WTC11 (cell line): ENCODE results near the gene FRAT2. TPM values are rescaled to one million over a fixed set of nuclear protein-coding genes. Genes with fewer than 3 reads are reported as not detected.

Source experiments
- ATAC-seq: fragments of 200-7000 bp; cut with Tn5 transposase; 2 replicates; pipeline ENCODE4 v1.10.0; 2021; ENCODE audit warnings: mild to moderate bottlenecking, moderate library complexity
- CTCF ChIA-PET: fragments of 300-600 bp; sonication (Branson Sonifier 250); formaldehyde crosslinking; loops from one replicate; lab custom pipeline; 2021; ENCODE audit warnings: antibody characterized with exemption; lab: Charles Lee
- POLR2A ChIA-PET: fragments of 350-600 bp; sonication (Branson Sonifier 250); formaldehyde crosslinking; loops from one replicate; lab custom pipeline; 2021; ENCODE audit warnings: antibody characterized with exemption; lab: Charles Lee
- DNase-seq: peaks from one replicate; pipeline ENCODE4 v3.0.0; 2021; ENCODE audit warnings: low spot score
- H3K27ac Mint-ChIP-seq: 2 replicates; pipeline ENCODE4 v1.8.0; 2021; ENCODE audit warnings: mixed read lengths
- H3K27me3 Mint-ChIP-seq: 2 replicates; pipeline ENCODE4 v1.8.0; 2021; ENCODE audit warnings: low read depth, mild to moderate bottlenecking, moderate library complexity, mixed read lengths
- H3K36me3 Mint-ChIP-seq: 2 replicates; pipeline ENCODE4 v1.8.0; 2021; ENCODE audit warnings: mixed read lengths
- H3K4me1 Mint-ChIP-seq: 2 replicates; pipeline ENCODE4 v1.8.0; 2022; ENCODE audit warnings: mixed read lengths
- H3K4me3 Mint-ChIP-seq: 2 replicates; pipeline ENCODE4 v1.8.0; 2021; ENCODE audit warnings: mild to moderate bottlenecking, moderate library complexity, mixed read lengths
- H3K9me3 Mint-ChIP-seq: 2 replicates; pipeline ENCODE4 v1.8.0; 2021; ENCODE audit warnings: mixed read lengths
- ELF4 ChIP-seq: sonication (generic); formaldehyde crosslinking; IDR thresholded peaks from 2 replicates; pipeline ENCODE4 v1.8.1; 2022; ENCODE audit warnings: low read depth, mild to moderate bottlenecking, moderate library complexity, missing genetic modification reagents
- FOXK1 ChIP-seq: sonication (generic); formaldehyde crosslinking; IDR thresholded peaks from 2 replicates; pipeline ENCODE4 v1.8.0; 2022; ENCODE audit warnings: mild to moderate bottlenecking, moderate library complexity, missing genetic modification reagents
- IRF2 ChIP-seq: sonication (generic); formaldehyde crosslinking; IDR thresholded peaks from 2 replicates; pipeline ENCODE4 v1.8.0; 2022; ENCODE audit warnings: low read depth, missing genetic modification reagents, borderline replicate concordance
- NR1H2 ChIP-seq: sonication (generic); formaldehyde crosslinking; IDR thresholded peaks from 2 replicates; pipeline ENCODE4 v1.9.0; 2021; ENCODE audit warnings: mild to moderate bottlenecking, moderate library complexity, missing genetic modification reagents
- RELA ChIP-seq: sonication (generic); formaldehyde crosslinking; IDR thresholded peaks from 2 replicates; pipeline ENCODE4 v1.8.1; 2022; ENCODE audit warnings: missing genetic modification reagents, mild to moderate bottlenecking, borderline replicate concordance
- SMAD4 ChIP-seq: sonication (generic); formaldehyde crosslinking; IDR thresholded peaks from 2 replicates; pipeline ENCODE4 v1.8.0; 2022; ENCODE audit warnings: mild to moderate bottlenecking, missing genetic modification reagents
- ZBTB21 ChIP-seq: sonication (generic); formaldehyde crosslinking; IDR thresholded peaks from 2 replicates; pipeline ENCODE4 v1.8.1; 2023; ENCODE audit warnings: mild to moderate bottlenecking, missing genetic modification reagents, borderline replicate concordance
- ZNF121 ChIP-seq: sonication (generic); formaldehyde crosslinking; IDR thresholded peaks from 2 replicates; pipeline ENCODE4 v1.8.0; 2023; ENCODE audit warnings: missing genetic modification reagents
- ZNF263 ChIP-seq: sonication (generic); formaldehyde crosslinking; IDR thresholded peaks from 2 replicates; pipeline ENCODE4 v1.8.1; 2022; ENCODE audit warnings: low read depth, mild to moderate bottlenecking, moderate library complexity, missing genetic modification reagents
- total RNA-seq: library from RNA; stranded (reverse); gene quantifications from 3 replicates; pipeline ENCODE4 v1.2.3, GENCODE V29; 2021
- TF ChIP-seq, protein P1 (sequence below): sonication (generic); formaldehyde crosslinking; IDR thresholded peaks from 2 replicates; pipeline ENCODE4 v1.8.0; 2022; ENCODE audit warnings: missing genetic modification reagents
- TF ChIP-seq, protein P2 (sequence below): fragments of 250-450 bp; sonication (Bioruptor Pico); IDR thresholded peaks from 2 replicates; pipeline ENCODE4 v1.9.0; 2021; ENCODE audit warnings: moderate library complexity, mild to moderate bottlenecking, inconsistent platforms, borderline replicate concordance
- TF ChIP-seq, protein P3 (sequence below): sonication (generic); formaldehyde crosslinking; IDR thresholded peaks from 2 replicates; pipeline ENCODE4 v1.8.0; 2022; ENCODE audit warnings: mild to moderate bottlenecking, missing genetic modification reagents
- TF ChIP-seq, protein P4 (sequence below): sonication (generic); formaldehyde crosslinking; conservative IDR thresholded peaks from 2 replicates; pipeline ENCODE4 v1.8.1; 2023; ENCODE audit warnings: mild to moderate bottlenecking, low read depth, missing genetic modification reagents, moderate library complexity
- TF ChIP-seq, protein P5 (sequence below): sonication (generic); formaldehyde crosslinking; IDR thresholded peaks from 2 replicates; pipeline ENCODE4 v1.8.1; 2023; ENCODE audit warnings: mild to moderate bottlenecking, missing genetic modification reagents
- TF ChIP-seq, protein P6 (sequence below): fragments of 250-450 bp; sonication (Bioruptor Pico); IDR thresholded peaks from 2 replicates; pipeline ENCODE4 v1.9.0; 2021; ENCODE audit warnings: mild to moderate bottlenecking
- TF ChIP-seq, protein P7 (sequence below): sonication (generic); formaldehyde crosslinking; IDR thresholded peaks from 2 replicates; pipeline ENCODE4 v1.8.1; 2022; ENCODE audit warnings: mild to moderate bottlenecking, missing genetic modification reagents, moderate library complexity, borderline replicate concordance

Gene FRAT2
- total RNA-seq, 1 experiment from 2014 or later = 48.2 TPM

DNA sequence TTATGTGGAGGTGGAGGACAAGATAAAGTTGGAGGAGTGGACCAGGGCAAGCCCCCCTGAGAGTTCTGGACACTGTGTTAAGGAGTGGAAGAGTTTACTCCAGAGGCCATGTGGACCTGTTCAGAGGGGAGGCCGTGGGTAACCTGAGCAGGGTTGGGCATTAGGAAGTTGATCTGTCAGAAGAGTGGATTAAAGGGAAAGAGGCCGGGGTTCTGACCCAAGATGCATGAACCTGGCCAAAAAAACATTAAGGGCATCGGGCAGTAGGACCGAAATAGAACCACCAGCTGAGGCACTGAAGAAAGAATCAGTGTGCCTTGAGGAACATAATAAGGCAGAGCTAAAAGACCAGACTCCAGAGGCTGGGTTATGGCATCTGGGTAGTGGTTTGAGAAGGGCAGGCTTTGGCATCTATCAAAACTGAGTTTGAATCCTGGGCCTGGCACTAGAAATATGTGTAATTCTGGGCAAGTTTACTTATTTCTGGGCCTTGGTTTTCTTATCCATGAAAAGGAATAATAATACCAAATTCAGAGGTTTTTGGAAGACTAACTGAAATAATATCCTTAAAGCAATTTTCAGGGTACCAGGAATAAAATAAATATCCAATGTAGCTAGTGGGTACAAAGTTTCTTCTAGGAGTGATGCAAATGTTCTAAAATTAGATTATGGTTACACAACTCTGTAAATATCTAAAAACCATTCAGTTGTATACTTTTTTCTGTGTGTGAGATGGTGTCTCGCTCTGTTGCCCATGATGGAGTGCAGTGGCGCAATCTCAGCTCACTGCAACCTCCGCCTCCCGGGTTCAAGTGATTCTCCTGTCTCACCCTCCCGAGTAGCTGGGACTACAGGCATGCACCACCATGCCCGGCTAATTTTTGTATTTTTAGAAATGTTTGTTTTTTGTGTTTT is 26.4 kb downstream of the FRAT2 start:
- peaks cover 10% of the 10 kb centered on the region; the same call in 1 of the 2 replicates for H3K9me3 Mint-ChIP-seq
- ChIA-PET POLR2A (interaction anchor here (0.6 kb wide), 1 partner anchor 298 kb away, joined by 3 read pairs; no protein-coding TSS in a partner anchor), CTCF (interaction anchor here (3.2 kb wide), 1 partner anchor 29 kb away, joined by 8 read pairs; no protein-coding TSS in a partner anchor)
- no peak for TF ChIP-seq NR1H2 (CRISPR knock-in tag)
- no peak for TF ChIP-seq ELF4 (CRISPR knock-in tag)
- TF ChIP-seq IRF2 = no peak
- TF ChIP-seq ZNF121 (CRISPR knock-in tag) = no peak
- no peak for TF ChIP-seq RELA (CRISPR knock-in tag)
- TF ChIP-seq, protein P1, sequence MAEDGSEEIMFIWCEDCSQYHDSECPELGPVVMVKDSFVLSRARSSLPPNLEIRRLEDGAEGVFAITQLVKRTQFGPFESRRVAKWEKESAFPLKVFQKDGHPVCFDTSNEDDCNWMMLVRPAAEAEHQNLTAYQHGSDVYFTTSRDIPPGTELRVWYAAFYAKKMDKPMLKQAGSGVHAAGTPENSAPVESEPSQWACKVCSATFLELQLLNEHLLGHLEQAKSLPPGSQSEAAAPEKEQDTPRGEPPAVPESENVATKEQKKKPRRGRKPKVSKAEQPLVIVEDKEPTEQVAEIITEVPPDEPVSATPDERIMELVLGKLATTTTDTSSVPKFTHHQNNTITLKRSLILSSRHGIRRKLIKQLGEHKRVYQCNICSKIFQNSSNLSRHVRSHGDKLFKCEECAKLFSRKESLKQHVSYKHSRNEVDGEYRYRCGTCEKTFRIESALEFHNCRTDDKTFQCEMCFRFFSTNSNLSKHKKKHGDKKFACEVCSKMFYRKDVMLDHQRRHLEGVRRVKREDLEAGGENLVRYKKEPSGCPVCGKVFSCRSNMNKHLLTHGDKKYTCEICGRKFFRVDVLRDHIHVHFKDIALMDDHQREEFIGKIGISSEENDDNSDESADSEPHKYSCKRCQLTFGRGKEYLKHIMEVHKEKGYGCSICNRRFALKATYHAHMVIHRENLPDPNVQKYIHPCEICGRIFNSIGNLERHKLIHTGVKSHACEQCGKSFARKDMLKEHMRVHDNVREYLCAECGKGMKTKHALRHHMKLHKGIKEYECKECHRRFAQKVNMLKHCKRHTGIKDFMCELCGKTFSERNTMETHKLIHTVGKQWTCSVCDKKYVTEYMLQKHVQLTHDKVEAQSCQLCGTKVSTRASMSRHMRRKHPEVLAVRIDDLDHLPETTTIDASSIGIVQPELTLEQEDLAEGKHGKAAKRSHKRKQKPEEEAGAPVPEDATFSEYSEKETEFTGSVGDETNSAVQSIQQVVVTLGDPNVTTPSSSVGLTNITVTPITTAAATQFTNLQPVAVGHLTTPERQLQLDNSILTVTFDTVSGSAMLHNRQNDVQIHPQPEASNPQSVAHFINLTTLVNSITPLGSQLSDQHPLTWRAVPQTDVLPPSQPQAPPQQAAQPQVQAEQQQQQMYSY (CRISPR knock-in tag) = no peak
- TF ChIP-seq, protein P2, sequence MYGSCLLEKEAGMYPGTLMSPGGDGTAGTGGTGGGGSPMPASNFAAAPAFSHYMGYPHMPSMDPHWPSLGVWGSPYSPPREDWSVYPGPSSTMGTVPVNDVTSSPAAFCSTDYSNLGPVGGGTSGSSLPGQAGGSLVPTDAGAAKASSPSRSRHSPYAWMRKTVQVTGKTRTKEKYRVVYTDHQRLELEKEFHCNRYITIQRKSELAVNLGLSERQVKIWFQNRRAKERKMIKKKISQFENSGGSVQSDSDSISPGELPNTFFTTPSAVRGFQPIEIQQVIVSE (CRISPR knock-in tag) = no peak
- no peak for TF ChIP-seq SMAD4 (CRISPR knock-in tag)
- TF ChIP-seq ZBTB21 (CRISPR knock-in tag) = no peak
- TF ChIP-seq, protein P3, sequence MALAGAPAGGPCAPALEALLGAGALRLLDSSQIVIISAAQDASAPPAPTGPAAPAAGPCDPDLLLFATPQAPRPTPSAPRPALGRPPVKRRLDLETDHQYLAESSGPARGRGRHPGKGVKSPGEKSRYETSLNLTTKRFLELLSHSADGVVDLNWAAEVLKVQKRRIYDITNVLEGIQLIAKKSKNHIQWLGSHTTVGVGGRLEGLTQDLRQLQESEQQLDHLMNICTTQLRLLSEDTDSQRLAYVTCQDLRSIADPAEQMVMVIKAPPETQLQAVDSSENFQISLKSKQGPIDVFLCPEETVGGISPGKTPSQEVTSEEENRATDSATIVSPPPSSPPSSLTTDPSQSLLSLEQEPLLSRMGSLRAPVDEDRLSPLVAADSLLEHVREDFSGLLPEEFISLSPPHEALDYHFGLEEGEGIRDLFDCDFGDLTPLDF (CRISPR knock-in tag) = no peak
- TF ChIP-seq, protein P4, sequence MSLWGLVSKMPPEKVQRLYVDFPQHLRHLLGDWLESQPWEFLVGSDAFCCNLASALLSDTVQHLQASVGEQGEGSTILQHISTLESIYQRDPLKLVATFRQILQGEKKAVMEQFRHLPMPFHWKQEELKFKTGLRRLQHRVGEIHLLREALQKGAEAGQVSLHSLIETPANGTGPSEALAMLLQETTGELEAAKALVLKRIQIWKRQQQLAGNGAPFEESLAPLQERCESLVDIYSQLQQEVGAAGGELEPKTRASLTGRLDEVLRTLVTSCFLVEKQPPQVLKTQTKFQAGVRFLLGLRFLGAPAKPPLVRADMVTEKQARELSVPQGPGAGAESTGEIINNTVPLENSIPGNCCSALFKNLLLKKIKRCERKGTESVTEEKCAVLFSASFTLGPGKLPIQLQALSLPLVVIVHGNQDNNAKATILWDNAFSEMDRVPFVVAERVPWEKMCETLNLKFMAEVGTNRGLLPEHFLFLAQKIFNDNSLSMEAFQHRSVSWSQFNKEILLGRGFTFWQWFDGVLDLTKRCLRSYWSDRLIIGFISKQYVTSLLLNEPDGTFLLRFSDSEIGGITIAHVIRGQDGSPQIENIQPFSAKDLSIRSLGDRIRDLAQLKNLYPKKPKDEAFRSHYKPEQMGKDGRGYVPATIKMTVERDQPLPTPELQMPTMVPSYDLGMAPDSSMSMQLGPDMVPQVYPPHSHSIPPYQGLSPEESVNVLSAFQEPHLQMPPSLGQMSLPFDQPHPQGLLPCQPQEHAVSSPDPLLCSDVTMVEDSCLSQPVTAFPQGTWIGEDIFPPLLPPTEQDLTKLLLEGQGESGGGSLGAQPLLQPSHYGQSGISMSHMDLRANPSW (CRISPR knock-in tag) = no peak
- TF ChIP-seq, protein P5, sequence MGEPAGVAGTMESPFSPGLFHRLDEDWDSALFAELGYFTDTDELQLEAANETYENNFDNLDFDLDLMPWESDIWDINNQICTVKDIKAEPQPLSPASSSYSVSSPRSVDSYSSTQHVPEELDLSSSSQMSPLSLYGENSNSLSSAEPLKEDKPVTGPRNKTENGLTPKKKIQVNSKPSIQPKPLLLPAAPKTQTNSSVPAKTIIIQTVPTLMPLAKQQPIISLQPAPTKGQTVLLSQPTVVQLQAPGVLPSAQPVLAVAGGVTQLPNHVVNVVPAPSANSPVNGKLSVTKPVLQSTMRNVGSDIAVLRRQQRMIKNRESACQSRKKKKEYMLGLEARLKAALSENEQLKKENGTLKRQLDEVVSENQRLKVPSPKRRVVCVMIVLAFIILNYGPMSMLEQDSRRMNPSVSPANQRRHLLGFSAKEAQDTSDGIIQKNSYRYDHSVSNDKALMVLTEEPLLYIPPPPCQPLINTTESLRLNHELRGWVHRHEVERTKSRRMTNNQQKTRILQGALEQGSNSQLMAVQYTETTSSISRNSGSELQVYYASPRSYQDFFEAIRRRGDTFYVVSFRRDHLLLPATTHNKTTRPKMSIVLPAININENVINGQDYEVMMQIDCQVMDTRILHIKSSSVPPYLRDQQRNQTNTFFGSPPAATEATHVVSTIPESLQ (CRISPR knock-in tag) = no peak
- TF ChIP-seq, protein P6, sequence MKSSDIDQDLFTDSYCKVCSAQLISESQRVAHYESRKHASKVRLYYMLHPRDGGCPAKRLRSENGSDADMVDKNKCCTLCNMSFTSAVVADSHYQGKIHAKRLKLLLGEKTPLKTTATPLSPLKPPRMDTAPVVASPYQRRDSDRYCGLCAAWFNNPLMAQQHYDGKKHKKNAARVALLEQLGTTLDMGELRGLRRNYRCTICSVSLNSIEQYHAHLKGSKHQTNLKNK (CRISPR knock-in tag) = no peak
- TF ChIP-seq, protein P7, sequence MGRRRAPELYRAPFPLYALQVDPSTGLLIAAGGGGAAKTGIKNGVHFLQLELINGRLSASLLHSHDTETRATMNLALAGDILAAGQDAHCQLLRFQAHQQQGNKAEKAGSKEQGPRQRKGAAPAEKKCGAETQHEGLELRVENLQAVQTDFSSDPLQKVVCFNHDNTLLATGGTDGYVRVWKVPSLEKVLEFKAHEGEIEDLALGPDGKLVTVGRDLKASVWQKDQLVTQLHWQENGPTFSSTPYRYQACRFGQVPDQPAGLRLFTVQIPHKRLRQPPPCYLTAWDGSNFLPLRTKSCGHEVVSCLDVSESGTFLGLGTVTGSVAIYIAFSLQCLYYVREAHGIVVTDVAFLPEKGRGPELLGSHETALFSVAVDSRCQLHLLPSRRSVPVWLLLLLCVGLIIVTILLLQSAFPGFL (CRISPR knock-in tag) = no peak
- no peak for TF ChIP-seq ZNF263
- no peak for TF ChIP-seq FOXK1 (CRISPR knock-in tag)
- no peaks in the 10 kb centered on the region for H3K4me1 Mint-ChIP-seq
- H3K27me3 Mint-ChIP-seq = no peaks in the 10 kb centered on the region; the same call in 1 of the 2 replicates
- H3K36me3 Mint-ChIP-seq = no peaks in the 10 kb centered on the region
- no peak overlapping the region for H3K27ac Mint-ChIP-seq
- ATAC-seq = no peak
- no peak overlapping the region for H3K4me3 Mint-ChIP-seq
- no peak for DNase-seq
